ENCODE results near the gene DMBX1. TPM values are rescaled to one million over a fixed set of nuclear protein-coding genes. Genes with fewer than 3 reads are reported as not detected.

The DMBX1 gene
- polyA plus RNA-seq, 1 donor: not detected

DNA sequence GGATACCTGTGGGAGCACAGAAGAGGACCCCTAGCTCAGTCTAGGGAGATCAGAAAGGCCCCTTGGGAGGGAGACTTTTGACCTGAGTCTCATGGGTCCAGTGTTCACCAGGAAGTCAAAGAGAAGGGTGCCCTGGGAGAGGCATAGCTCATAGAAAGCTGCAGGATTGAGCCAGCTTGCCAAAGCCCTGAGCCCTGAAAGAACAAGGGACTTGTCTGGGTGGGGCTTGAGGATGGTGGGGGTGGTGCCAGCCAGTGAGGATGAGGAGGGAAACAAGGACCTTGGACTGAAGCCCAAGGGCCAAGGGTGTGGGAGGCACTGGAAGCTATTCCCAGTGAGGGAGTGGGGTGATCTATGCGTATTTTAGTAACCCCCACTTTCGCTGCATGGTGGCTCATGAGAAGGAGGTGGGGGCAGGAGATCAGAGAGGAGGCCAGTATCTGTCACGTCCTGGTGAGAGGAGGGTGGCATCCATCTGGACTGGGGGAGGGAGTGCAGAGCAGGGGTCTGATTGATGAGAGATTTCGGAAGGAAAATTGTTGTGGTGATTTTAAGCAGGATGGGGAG lies 28.4 kb downstream of the DMBX1 start:
- Histone ChIP-seq H3K4me3 (ENCODE audit: low read length) (no peak overlapping the region), H3K9me3 (ENCODE audit: control insufficient read depth, low read depth, low read length) (no peaks in the 10 kb centered on the region), H3K36me3 (ENCODE audit: control insufficient read depth, insufficient read depth, low read length) (no peaks in the 10 kb centered on the region), H3K4me1 (ENCODE audit: control insufficient read depth, insufficient read depth, low read length) (peaks cover 9% of the 10 kb centered on the region), H3K27ac (ENCODE audit: low read length) (no peak overlapping the region), H3K27me3 (ENCODE audit: control insufficient read depth, insufficient read depth, low read length) (peaks cover 37% of the 10 kb centered on the region)
- WGBS (ENCODE audit: insufficient coverage, low lambda C conversion rate): 100% methylated on average over 1 of the region's 4 CpGs
- peak in 1 of 2 donors; percentile 64 for DNase-seq

DNA sequence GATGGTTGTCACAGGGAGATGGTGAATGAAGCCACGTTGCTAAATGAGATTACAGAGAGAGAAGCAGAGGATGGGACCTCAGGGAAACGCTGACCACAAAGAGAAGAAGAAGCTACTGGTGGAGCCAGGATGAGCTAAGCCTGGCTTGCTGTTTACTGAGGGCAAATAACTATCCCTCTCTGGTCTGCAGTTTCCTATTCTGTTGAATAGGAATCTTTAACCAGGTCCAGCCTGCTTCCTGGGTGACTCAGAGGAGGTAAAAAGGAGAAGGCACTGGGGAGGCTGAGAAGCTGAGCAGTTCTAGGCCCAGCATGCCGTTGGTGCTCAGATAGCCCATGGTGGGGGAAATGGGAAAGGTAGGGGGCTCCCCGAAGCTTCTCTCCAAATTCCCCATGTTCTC lies 29.6 kb downstream of the DMBX1 start:
- WGBS (ENCODE audit: insufficient coverage, low lambda C conversion rate): no CpG with 5 or more reads among the region's 4 CpGs
- H3K27ac ChIP-seq (ENCODE audit: low read length): no peak overlapping the region
- H3K9me3 ChIP-seq (ENCODE audit: control insufficient read depth, low read depth, low read length): no peaks in the 10 kb centered on the region
- H3K36me3 ChIP-seq (ENCODE audit: control insufficient read depth, insufficient read depth, low read length): no peaks in the 10 kb centered on the region
- H3K27me3 ChIP-seq (ENCODE audit: control insufficient read depth, insufficient read depth, low read length): peaks cover 40% of the 10 kb centered on the region
- H3K4me1 ChIP-seq (ENCODE audit: control insufficient read depth, insufficient read depth, low read length): peaks cover 9% of the 10 kb centered on the region
- H3K4me3 ChIP-seq (ENCODE audit: low read length): no peak overlapping the region
- no peak for DNase-seq

DNA sequence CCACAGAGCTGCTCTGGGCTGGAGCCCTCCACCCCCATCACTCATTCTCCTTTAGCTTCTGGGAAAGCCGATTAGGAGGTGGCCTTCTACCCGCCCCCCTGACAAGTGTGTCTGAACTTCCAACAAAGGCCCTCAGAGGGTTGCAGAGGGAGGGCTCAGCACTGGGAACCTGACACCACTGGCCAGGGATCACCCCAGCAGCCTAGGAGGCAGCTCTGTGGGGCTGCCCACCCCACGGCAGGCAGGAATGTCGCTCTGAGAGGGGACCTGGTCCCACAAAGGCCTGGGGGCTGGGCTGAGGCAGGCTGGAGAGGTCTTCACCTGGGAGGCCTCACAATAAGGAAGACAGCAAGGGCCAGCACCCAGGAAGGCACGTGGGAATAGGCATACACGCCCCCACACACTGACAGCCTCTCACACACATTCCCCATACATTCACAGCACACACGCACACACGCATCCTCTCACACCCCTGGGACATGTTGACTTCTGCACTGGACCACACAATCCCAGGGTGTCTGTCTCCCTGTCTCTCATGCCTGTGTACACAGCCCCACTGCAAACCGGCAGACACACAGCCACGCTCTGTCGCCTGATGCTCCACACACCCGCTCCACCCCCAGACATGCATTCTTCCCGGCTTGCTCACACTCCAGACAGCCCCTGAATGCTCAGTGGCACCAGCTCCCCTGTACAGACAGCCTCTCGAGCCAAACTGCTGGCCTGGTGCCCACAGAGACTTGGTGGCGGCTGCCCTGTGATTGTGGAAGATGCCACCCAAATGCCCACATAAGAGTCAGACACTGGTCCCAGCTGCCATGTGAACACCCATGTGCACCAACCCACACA lies 30.7 kb downstream of the DMBX1 start:
- peaks cover 51% of the 10 kb centered on the region for H3K27me3 ChIP-seq (ENCODE audit: control insufficient read depth, insufficient read depth, low read length)
- H3K4me1 ChIP-seq (ENCODE audit: control insufficient read depth, insufficient read depth, low read length): peaks cover 9% of the 10 kb centered on the region
- H3K27ac ChIP-seq (ENCODE audit: low read length): no peak overlapping the region
- no peak for DNase-seq
- no peaks in the 10 kb centered on the region for H3K9me3 ChIP-seq (ENCODE audit: control insufficient read depth, low read depth, low read length)
- WGBS (ENCODE audit: insufficient coverage, low lambda C conversion rate): no CpG with 5 or more reads among the region's 15 CpGs
- H3K4me3 ChIP-seq (ENCODE audit: low read length): no peak overlapping the region
- no peaks in the 10 kb centered on the region for H3K36me3 ChIP-seq (ENCODE audit: control insufficient read depth, insufficient read depth, low read length)

DNA sequence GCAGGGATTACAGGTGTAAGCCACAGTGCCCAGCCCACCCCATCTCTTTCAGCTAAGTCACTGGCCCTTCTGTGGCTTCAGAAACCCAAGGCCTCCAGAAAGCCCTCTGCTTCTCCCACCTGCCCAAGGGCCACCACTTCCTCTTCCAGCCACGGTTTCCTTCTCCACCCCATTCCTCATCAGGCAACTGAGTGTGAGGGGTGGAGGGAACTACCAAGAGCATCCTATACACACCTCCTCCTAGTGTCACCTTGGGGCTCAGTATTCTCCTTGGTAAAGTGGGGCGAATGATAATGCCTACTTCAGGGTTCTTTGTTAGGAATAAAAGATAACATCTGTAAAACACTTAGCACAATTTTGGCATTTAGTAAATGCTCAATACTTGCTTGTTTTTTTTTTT lies 31.8 kb downstream of the DMBX1 start:
- Histone ChIP-seq H3K4me1 (ENCODE audit: control insufficient read depth, insufficient read depth, low read length) (peaks cover 11% of the 10 kb centered on the region), H3K27me3 (ENCODE audit: control insufficient read depth, insufficient read depth, low read length) (peaks cover 59% of the 10 kb centered on the region), H3K27ac (ENCODE audit: low read length) (no peak overlapping the region), H3K36me3 (ENCODE audit: control insufficient read depth, insufficient read depth, low read length) (no peaks in the 10 kb centered on the region), H3K4me3 (ENCODE audit: low read length) (no peak overlapping the region), H3K9me3 (ENCODE audit: control insufficient read depth, low read depth, low read length) (no peaks in the 10 kb centered on the region)
- no peak for DNase-seq
- WGBS (ENCODE audit: insufficient coverage, low lambda C conversion rate): no CpG with 5 or more reads among the region's 2 CpGs

DNA sequence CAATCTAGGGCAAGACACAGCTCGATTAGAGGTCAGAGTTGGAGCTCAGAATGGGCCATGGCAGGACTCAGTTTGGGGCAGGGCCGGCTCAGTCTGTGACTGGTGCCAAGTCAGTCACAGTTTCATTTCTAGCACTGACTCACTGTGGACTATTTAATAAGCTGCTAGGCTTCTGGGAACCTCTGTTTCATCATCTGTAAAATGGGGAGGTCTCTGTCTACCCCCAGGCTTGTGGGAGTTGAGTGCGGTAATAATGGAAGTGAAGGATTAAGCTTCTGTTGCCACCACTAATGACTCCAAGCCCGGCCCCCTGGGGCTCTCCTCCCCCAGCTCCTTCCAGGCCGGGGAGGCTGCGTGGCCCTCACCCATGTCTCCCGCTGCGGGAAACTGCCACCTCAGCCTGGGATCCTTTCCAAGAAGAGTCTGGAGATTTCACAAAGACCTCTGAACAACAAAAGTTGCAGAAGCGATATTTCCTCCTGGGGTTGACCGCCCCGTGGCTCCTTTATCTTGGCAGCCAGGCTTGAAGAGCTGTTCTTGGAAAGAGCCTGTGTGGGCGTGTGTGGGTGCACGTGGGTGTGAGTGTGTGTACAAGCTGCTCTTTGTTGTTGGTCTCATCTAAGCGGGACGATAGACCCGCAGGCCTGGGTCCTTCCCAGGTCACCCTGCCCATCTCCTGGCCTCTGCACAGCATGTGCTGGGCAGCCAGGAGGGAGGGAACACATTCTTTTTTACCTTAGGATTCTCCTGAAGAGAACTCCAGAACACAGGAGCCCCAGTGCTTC lies 32.7 kb downstream of the DMBX1 start:
- no peak overlapping the region for H3K27ac ChIP-seq (ENCODE audit: low read length)
- WGBS (ENCODE audit: insufficient coverage, low lambda C conversion rate): no CpG with 5 or more reads among the region's 16 CpGs
- no peaks in the 10 kb centered on the region for H3K9me3 ChIP-seq (ENCODE audit: control insufficient read depth, low read depth, low read length)
- H3K36me3 ChIP-seq (ENCODE audit: control insufficient read depth, insufficient read depth, low read length): no peaks in the 10 kb centered on the region
- peaks cover 63% of the 10 kb centered on the region for H3K27me3 ChIP-seq (ENCODE audit: control insufficient read depth, insufficient read depth, low read length)
- no peak for DNase-seq
- H3K4me3 ChIP-seq (ENCODE audit: low read length): no peak overlapping the region
- H3K4me1 ChIP-seq (ENCODE audit: control insufficient read depth, insufficient read depth, low read length): peaks cover 17% of the 10 kb centered on the region

DNA sequence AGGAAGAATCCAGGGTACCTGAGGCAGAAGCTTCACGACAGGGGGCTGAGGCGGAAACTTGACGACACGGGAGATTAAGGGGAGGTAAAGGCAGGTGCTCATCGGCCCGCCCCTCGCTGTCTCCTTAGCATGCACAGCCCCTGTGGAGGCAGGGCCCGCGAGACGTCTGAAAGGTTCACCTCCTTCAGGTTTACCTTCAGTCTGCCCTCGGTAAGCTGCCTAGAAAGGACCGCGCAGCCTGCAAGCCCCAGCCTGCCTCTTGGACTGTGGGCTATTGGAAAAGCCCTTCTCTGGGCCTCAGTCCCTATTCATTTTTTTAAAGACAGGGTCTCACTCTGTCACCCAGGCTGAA lies 33.3 kb downstream of the DMBX1 start:
- WGBS (ENCODE audit: insufficient coverage, low lambda C conversion rate): no CpG with 5 or more reads among the region's 13 CpGs
- no peak overlapping the region for H3K27ac ChIP-seq (ENCODE audit: low read length)
- H3K4me1 ChIP-seq (ENCODE audit: control insufficient read depth, insufficient read depth, low read length): peaks cover 15% of the 10 kb centered on the region
- H3K4me3 ChIP-seq (ENCODE audit: low read length): no peak overlapping the region
- H3K27me3 ChIP-seq (ENCODE audit: control insufficient read depth, insufficient read depth, low read length): peaks cover 67% of the 10 kb centered on the region
- DNase-seq: no peak
- H3K9me3 ChIP-seq (ENCODE audit: control insufficient read depth, low read depth, low read length): no peaks in the 10 kb centered on the region
- no peaks in the 10 kb centered on the region for H3K36me3 ChIP-seq (ENCODE audit: control insufficient read depth, insufficient read depth, low read length)

DNA sequence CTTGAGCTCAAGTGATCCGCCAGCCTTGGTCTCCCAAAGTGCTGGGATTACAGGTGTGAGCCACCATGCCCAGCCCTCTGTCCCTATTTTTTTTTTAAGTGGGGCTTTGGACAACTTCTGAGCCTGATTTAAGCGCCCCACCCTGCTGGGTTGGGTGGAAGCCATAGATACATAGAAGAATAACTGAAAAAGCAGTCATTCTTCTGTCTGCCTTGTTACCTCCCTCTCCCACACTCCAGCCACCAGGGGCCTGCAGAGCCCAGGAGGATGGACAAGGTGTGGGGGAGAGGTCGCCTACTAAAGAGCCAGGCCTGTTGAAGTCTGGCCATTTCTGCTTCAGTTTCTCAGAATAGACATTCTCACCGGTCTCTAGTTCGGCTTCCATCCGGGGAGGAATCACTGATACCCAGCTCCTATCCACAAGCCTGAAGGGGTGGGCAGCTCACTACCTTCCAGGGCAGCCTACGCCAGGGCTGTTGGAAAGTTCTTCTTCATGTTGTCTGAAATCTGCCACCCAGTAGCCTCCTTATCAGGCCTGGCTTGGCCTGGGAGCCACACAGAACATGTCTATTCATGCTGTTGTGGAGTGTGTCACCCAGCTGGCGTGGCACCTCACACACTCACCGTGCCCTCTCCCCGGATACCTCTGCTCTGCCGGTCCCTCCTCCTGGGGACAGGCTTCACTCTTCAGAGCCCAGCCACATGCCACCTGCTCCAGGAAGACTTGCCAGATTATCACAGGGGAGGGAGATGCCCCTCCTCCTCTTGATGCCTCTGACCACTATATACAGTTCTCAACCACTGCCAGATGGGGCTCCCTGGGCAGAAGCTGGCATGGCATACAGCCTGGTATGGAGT lies 34.1 kb downstream of the DMBX1 start:
- Histone ChIP-seq H3K4me1 (ENCODE audit: control insufficient read depth, insufficient read depth, low read length) (peaks cover 12% of the 10 kb centered on the region), H3K27ac (ENCODE audit: low read length) (no peak overlapping the region)
- no CpG with 5 or more reads among the region's 11 CpGs for WGBS (ENCODE audit: insufficient coverage, low lambda C conversion rate)

DNA sequence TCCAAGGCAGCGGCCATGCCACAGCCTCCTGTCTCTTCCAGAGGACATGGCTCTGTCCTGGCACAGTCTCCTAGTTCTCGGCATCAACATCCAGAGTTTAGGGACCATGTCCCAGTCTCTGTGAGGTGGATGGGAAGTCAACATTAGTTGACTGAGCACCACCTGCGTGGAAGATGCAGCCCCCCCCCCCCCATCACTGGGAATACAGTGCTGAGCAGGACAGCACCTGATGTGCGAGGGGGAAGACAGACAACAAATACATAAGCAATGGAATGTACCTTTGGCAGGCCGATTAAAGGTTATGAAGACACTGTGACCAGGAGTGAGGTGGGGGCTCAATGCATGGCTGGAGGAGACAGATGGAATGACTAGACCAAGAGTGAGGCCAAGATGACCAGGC lies 35.2 kb downstream of the DMBX1 start:
- no peaks in the 10 kb centered on the region for H3K36me3 ChIP-seq (ENCODE audit: control insufficient read depth, insufficient read depth, low read length)
- no peak for DNase-seq
- peaks cover 12% of the 10 kb centered on the region for H3K4me1 ChIP-seq (ENCODE audit: control insufficient read depth, insufficient read depth, low read length)
- H3K27me3 ChIP-seq (ENCODE audit: control insufficient read depth, insufficient read depth, low read length): peaks cover 81% of the 10 kb centered on the region
- H3K27ac ChIP-seq (ENCODE audit: low read length): no peak overlapping the region
- H3K9me3 ChIP-seq (ENCODE audit: control insufficient read depth, low read depth, low read length): no peaks in the 10 kb centered on the region
- WGBS (ENCODE audit: insufficient coverage, low lambda C conversion rate): no CpG with 5 or more reads among the region's 5 CpGs
- no peak overlapping the region for H3K4me3 ChIP-seq (ENCODE audit: low read length)

More for the DNA sequence above, 34.1 kb downstream of the DMBX1 start:
- no peak for DNase-seq
- Histone ChIP-seq H3K9me3 (ENCODE audit: control insufficient read depth, low read depth, low read length) (no peaks in the 10 kb centered on the region), H3K27me3 (ENCODE audit: control insufficient read depth, insufficient read depth, low read length) (peaks cover 72% of the 10 kb centered on the region), H3K4me3 (ENCODE audit: low read length) (no peak overlapping the region), H3K36me3 (ENCODE audit: control insufficient read depth, insufficient read depth, low read length) (no peaks in the 10 kb centered on the region)

DNA sequence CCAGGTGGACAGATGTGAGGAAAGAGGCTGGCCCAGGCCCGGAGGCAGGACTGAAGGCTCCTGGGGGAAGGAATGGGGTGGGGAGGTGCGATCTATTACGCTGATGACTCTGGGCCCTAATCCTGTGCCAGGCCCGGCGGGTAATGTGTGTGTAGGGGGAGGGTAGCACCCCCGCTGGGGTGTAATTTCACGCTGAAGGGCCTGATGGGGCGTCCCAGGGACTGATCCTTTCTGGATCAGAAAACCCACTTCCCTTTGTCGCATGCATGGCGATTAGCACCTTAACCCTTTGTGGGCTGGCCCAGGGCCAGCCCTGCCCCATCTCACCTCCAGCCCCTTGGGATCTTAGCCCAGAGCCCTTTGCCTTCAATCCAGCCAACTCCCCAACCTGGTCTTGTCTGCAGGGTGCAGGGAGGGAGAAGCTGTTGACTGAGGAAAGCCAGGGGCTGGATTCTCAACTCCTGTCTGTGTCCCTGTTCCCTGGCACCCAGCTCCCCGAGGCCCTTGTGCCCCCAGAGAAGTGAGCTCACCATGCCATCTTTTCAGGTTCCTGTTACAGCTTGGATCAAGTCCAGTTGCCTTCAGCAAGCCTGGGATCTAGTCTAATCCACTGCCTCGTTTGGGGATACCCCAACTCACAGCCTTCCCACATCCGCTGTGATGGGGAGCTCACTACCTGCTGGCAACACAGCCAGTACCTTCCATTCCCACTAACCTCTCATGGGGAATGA lies 35.8 kb downstream of the DMBX1 start:
- DNase-seq: no peak
- no CpG with 5 or more reads among the region's 13 CpGs for WGBS (ENCODE audit: insufficient coverage, low lambda C conversion rate)

More for the DNA sequence above, 35.8 kb downstream of the DMBX1 start:
- no peaks in the 10 kb centered on the region for H3K36me3 ChIP-seq (ENCODE audit: control insufficient read depth, insufficient read depth, low read length)
- H3K27ac ChIP-seq (ENCODE audit: low read length): no peak overlapping the region
- H3K4me1 ChIP-seq (ENCODE audit: control insufficient read depth, insufficient read depth, low read length): peaks cover 12% of the 10 kb centered on the region
- no peaks in the 10 kb centered on the region for H3K9me3 ChIP-seq (ENCODE audit: control insufficient read depth, low read depth, low read length)
- no peak overlapping the region for H3K4me3 ChIP-seq (ENCODE audit: low read length)
- H3K27me3 ChIP-seq (ENCODE audit: control insufficient read depth, insufficient read depth, low read length): peaks cover 83% of the 10 kb centered on the region
